Esophagus squamous epithelium (tissue), 5 donors: ENCODE results near the gene AGBL5. TPM values are rescaled to one million over a fixed set of nuclear protein-coding genes. Genes with fewer than 3 reads are reported as not detected.

Experiments
- DNase-seq: peaks from one replicate; lab custom pipeline; 2025; lab: John Stamatoyannopoulos, UW
- H3K27ac ChIP-seq, 4 donors: fragments of 200-600 bp; sonication (generic); one replicate each; pipeline ENCODE4 v1.5.1; 2016 to 2019; ENCODE audit warnings: mild to moderate bottlenecking in 1 of 4
- H3K27me3 ChIP-seq, 4 donors: fragments of 200-600 bp; sonication (generic); 1 replicate in 3 of 4; 2 replicates in 1 of 4; pipeline versions ENCODE4 v1.5.1 to v1.6.0; 2017 to 2021; ENCODE audit warnings: antibody characterized with exemption in 1 of 4
- H3K36me3 ChIP-seq, 3 donors: fragments of 200-600 bp; sonication (generic); one replicate each; pipeline ENCODE4 v1.5.1; 2016 to 2019
- H3K4me1 ChIP-seq, 3 donors: fragments of 200-600 bp; sonication (generic); one replicate each; pipeline ENCODE4 v1.5.1; 2017 to 2019
- H3K4me3 ChIP-seq, 4 donors: fragments of 200-600 bp; sonication (generic); 1 replicate in 3 of 4; 2 replicates in 1 of 4; pipeline ENCODE4 v1.5.1; 2016 to 2019; ENCODE audit warnings: mild to moderate bottlenecking in 2 of 4, moderate library complexity in 1 of 4
- H3K9me3 ChIP-seq, 3 donors: fragments of 200-600 bp; sonication (generic); one replicate each; pipeline ENCODE4 v1.5.1; 2016 to 2019
- CTCF ChIP-seq, 6 experiments: fragments of 450-650 bp in 4 of 6; fragments of 200-600 bp in 2 of 6; sonication (generic) in 2 of 6; IDR thresholded peaks; one replicate each; pipeline ENCODE4 v1.5.1; 2016 to 2019; ENCODE audit warnings: antibody characterized with exemption in 6 of 6, mild to moderate bottlenecking in 4 of 6, moderate library complexity in 4 of 6
- POLR2A ChIP-seq, 4 donors: fragments of 450-650 bp; IDR thresholded peaks; one replicate each; pipeline ENCODE4 v1.6.1; 2017; ENCODE audit warnings: antibody characterized with exemption in 4 of 4, mild to moderate bottlenecking in 4 of 4, moderate library complexity in 3 of 4
- WGBS, 2 donors: methylation state at CpG; one replicate each; pipeline ENCODE4 v1.1.5; 2018; 5-methylcytosine and 5-hydroxymethylcytosine counted together
- intact Hi-C: fragments of 100-400 bp; cut with DNase I; formaldehyde crosslinking; loops from one replicate; pipeline ENCODE4 v1.15.0; 2022
- total RNA-seq, 4 donors: library from RNA; depleted of rRNA; stranded (reverse); fragments of >200 nt; gene quantifications; one replicate each; pipeline ENCODE4 v1.1.0, GENCODE V29; 2016
- donor health status: DM: yes; HTN: yes; CAD: no.

Gene AGBL5
- total RNA-seq, 4 donors from 2014 or later, result 4.7 to 12.4 (median 9.6) TPM

GRCh38 chr2:27019459-27019858 lies 32.0 kb upstream of the AGBL5 start:
- TF ChIP-seq POLR2A (IDR thresholded peaks at IDR 0.05) (no peak), CTCF (IDR thresholded peaks at IDR 0.05) (no peak)
- 92 to 95% methylated on average over 9 of the region's 9 CpGs for WGBS, 2 donors
- intact Hi-C loops, result loop anchor here (5.0 kb wide), 1 partner anchor 57 kb away; no protein-coding TSS in a partner anchor
- Histone ChIP-seq H3K4me3 (no peak overlapping the region), H3K36me3 (peaks cover 4 to 25% (median 10%) of the 10 kb centered on the region in 3 donors), H3K27me3 (no peaks in the 10 kb centered on the region), H3K4me1 (peaks cover 0 to 43% (median 9%) of the 10 kb centered on the region in 3 donors), H3K9me3 (no peaks in the 10 kb centered on the region), H3K27ac (peak overlapping the region in 1 of 4 donors; percentile 3)
- no peak for DNase-seq

DNA sequence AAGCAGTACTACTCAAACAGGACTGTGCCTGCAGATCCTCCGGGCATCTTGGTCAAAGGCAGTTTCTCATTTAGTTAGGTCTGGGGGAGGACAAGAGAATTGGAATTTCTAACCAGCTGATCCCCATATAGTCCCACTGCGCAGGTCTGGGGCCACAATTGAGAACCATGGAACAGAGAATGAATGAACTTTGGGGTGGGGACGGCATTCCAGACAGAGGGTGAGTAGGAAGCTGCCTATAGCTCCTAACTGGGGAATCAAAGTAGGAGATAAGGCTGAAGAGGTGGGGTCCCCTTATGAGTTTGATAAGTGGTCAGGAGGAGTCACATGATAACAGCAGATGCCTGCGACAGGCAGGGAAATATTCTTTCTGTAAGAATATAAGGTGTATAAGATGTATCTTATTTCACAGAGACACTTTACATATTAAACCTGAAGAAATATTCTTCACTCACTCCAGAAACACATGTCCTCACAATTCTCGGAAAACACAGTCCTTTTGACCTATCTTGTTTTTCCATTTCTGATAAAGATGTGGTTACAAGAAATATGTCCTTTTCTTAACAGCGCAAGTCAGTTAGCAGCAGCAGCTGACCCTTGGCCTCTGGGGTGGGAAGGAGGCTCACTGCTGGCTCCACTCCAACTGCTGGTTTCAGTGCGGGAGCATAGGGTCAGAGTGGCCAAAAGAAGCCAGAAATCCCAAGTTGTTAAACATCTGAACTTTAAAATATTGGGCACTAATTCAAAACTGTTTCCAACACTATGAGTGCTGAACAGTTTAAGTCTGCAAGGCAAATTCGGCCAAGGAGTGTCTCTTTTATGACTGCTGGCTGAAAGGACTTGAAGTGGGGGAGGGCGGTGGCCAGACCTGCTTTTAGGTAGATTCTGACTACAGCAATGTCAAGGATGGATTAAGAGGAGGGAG lies 31.3 kb upstream of the AGBL5 start:
- no peaks in the 10 kb centered on the region for H3K27me3 ChIP-seq
- no peak for DNase-seq
- peak overlapping the region in 1 of 4 donors; percentile 3 for H3K27ac ChIP-seq
- H3K4me1 ChIP-seq, result peaks cover 0 to 36% (median 9%) of the 10 kb centered on the region in 3 donors
- WGBS, 2 donors, result 80 to 84% methylated on average over 8 to 9 of the region's 9 CpGs
- H3K9me3 ChIP-seq, result no peaks in the 10 kb centered on the region
- H3K36me3 ChIP-seq, result peaks cover 4 to 32% (median 10%) of the 10 kb centered on the region in 3 donors
- TF ChIP-seq POLR2A (IDR thresholded peaks at IDR 0.05) (no peak), CTCF (IDR thresholded peaks at IDR 0.05) (no peak)
- no peak overlapping the region for H3K4me3 ChIP-seq
- intact Hi-C loops, result loop anchor here (5.0 kb wide), 1 partner anchor 58 kb away; no protein-coding TSS in a partner anchor

DNA sequence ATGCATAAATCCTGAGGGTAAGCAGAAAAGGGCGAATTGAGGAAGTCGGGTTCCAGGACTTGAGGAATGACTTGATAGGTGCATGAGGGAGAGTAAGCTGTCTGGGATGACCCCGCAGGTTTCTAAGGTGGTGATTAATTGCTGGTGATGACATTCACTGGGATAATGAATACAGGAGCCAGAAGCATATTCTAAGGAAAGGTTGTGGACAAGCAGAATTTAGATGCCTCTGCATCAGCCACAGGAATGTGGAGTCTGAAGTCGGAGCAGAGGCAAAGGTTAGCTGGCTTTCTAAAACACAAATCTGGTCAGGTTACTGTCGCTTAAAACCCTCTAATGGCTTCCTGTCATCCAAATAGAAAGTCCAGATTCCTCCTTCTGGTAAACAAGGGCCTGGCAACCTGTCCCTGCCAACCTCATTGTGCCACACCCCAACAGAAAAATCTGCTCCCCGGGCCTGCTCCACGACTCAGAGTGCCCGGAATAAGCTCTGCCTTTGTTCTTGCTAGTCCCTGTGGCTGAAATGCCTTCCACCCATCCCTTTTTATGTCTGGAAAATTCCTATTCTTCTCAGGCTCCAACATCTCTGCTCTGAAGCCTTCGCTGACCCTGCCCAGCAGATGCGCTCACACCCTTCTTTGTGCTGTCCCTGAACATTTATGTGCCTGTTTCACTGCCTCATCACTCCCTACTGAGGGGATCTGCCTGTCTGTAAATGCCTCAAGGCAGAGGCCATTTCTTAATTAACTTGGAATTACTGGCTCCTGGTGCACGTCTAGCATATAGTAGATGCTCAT lies 30.0 kb upstream of the AGBL5 start:
- peaks cover 0 to 24% (median 9%) of the 10 kb centered on the region in 3 donors for H3K4me1 ChIP-seq
- H3K9me3 ChIP-seq, result no peaks in the 10 kb centered on the region
- H3K36me3 ChIP-seq, result peaks cover 4 to 45% (median 10%) of the 10 kb centered on the region in 3 donors
- H3K4me3 ChIP-seq, result no peak overlapping the region
- intact Hi-C loops, result no loop called here
- WGBS, 2 donors, result 46 to 60% methylated on average over 10 to 11 of the region's 11 CpGs
- H3K27me3 ChIP-seq, result no peaks in the 10 kb centered on the region
- TF ChIP-seq POLR2A (IDR thresholded peaks at IDR 0.05) (no peak), CTCF (IDR thresholded peaks at IDR 0.05) (no peak)
- peak overlapping the region in 2 of 4 donors; percentile 21 to 30 for H3K27ac ChIP-seq
- DNase-seq, result no peak

DNA sequence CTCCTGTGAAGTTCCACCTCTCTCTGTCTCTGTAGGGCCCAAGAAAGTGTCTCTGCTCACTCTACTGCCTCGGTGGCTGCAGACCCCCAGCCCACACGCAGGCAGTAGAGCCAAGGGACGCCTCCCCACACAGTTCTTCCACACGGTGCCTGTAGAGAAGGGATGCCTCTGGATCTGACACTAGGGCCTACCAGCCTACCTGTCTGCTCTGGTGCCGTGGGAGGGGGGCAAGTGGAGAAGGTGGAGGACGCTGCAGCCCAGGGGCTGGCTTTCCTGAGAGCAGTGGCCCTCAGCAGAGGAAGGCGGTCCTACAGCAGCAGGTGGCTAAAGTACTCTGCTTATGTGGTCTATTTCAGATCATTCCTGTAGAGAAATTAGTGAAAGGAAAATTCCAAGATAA lies 27.7 kb upstream of the AGBL5 start:
- Histone ChIP-seq H3K27me3 (no peaks in the 10 kb centered on the region), H3K4me1 (peaks cover 0 to 20% (median 9%) of the 10 kb centered on the region in 3 donors), H3K36me3 (peaks cover 4 to 67% (median 10%) of the 10 kb centered on the region in 3 donors), H3K9me3 (no peaks in the 10 kb centered on the region), H3K4me3 (no peak overlapping the region), H3K27ac (no peak overlapping the region)
- TF ChIP-seq POLR2A (IDR thresholded peaks at IDR 0.05), result no peak
- TF ChIP-seq CTCF (IDR thresholded peaks at IDR 0.05), result no peak
- intact Hi-C loops, result no loop called here
- WGBS, 2 donors, result 88 to 100% methylated on average over 1 to 3 of the region's 7 CpGs
- DNase-seq, result no peak
